HG02938 (cell line): ENCODE measurements around the gene LCN6.
A peak's percentile ranks its signal among the peaks of the same experiment; 100 is the strongest.
"Not testable (repeated sequence)": the region's sequence is repeated elsewhere in the genome, so short reads cannot be mapped to it uniquely, and the experiment has no call there.

Source experiments
- ATAC-seq: cut with Tn5 transposase; IDR thresholded peaks from one replicate; pipeline ENCODE4 v1.9.1; 2021; ENCODE audit warnings: mild to moderate bottlenecking, moderate library complexity; ENCODE audit not compliant: unreplicated experiment

Gene LCN6

GRCh38 chr9:136711751-136712689 is 36.3 kb downstream of the LCN6 start, which contains the start of gene DIPK1B:
TSS of gene DIPK1B (plus strand) at chr9:136712572. CDS start at chr9:136712666, 94 bp downstream.
- no peak for ATAC-seq

- ATAC-seq = not testable (repeated sequence)
Observed at GRCh38 chr9:136711219-136711648, 37.1 kb downstream of the LCN6 start.

- no peak for ATAC-seq
Observed at GRCh38 chr9:136710543-136710942, 37.8 kb downstream of the LCN6 start.

GRCh38 chr9:136709454-136710109 is 38.7 kb downstream of the LCN6 start:
- no peak for ATAC-seq

- no peak for ATAC-seq
Observed at GRCh38 chr9:136707849-136708517, 40.3 kb downstream of the LCN6 start.

GRCh38 chr9:136707011-136707410 is 41.3 kb downstream of the LCN6 start:
- no peak for ATAC-seq

- ATAC-seq = no peak
Observed at GRCh38 chr9:136705564-136705963, 42.8 kb downstream of the LCN6 start.

- not testable (repeated sequence) for ATAC-seq
Observed at GRCh38 chr9:136704741-136705140, 43.6 kb downstream of the LCN6 start.

GRCh38 chr9:136703276-136703860 is 45.0 kb downstream of the LCN6 start:
- ATAC-seq = no peak

- no peak for ATAC-seq
Observed at GRCh38 chr9:136701668-136702053, 46.7 kb downstream of the LCN6 start.

GRCh38 chr9:136700959-136701667 is 47.2 kb downstream of the LCN6 start:
- ATAC-seq = peak; percentile 52

GRCh38 chr9:136700304-136700703 is 48.0 kb downstream of the LCN6 start:
- no peak for ATAC-seq

GRCh38 chr9:136698635-136699246 is 49.6 kb downstream of the LCN6 start:
- ATAC-seq = no peak

- no peak for ATAC-seq
Observed at GRCh38 chr9:136697821-136698526, 50.4 kb downstream of the LCN6 start.

- ATAC-seq = no peak
Observed at GRCh38 chr9:136697146-136697820, 51.0 kb downstream of the LCN6 start.

GRCh38 chr9:136696502-136696901 is 51.8 kb downstream of the LCN6 start:
- ATAC-seq = no peak

- no peak for ATAC-seq
Observed at GRCh38 chr9:136695955-136696354, 52.4 kb downstream of the LCN6 start.

GRCh38 chr9:136695435-136695895 is 52.9 kb downstream of the LCN6 start:
- ATAC-seq = no peak

- ATAC-seq = no peak
Observed at GRCh38 chr9:136694872-136695247, 53.5 kb downstream of the LCN6 start.
